H1 (cell line): ENCODE measurements around the gene ZC3H7B. TPM values are rescaled to one million over a fixed set of nuclear protein-coding genes. Genes with fewer than 3 reads are reported as not detected.

Experiments
- NRF1 ChIP-seq: IDR thresholded peaks from 2 replicates; pipeline ENCODE4 v1.6.1; 2011; ENCODE audit warnings: mild to moderate bottlenecking, low read depth, low read length, improper control_type of control experiment
- SP4 ChIP-seq: IDR thresholded peaks from 2 replicates; pipeline ENCODE4 v1.6.1; 2012; ENCODE audit warnings: low read length, inconsistent platforms
- polyA plus RNA-seq, 7 experiments: library from polyadenylated mRNA; depleted of rRNA in 3 of 7; stranded (reverse) in 5 of 7; unstranded in 2 of 7; fragments of >200 nt in 5 of 7; fragments of 200-250 nt in 2 of 7; gene quantifications; 1 replicate in 5 of 7; 2 replicates in 1 of 7; 4 replicates in 1 of 7; pipeline versions ENCODE4 v1.2.1 to v1.2.3, GENCODE V29; 2011 to 2013; ENCODE audit warnings: missing spikeins in 2 of 7, mixed read lengths in 2 of 7
- total RNA-seq: library from RNA; stranded (reverse); fragmentation: NEBNext Ultra II Directional; extraction: Animal tissue kit (Norgen Biotek cat#: 25700); gene quantifications from 2 replicates; pipeline ENCODE4 v1.2.1, GENCODE V29; 2021

The ZC3H7B gene
- total and polyA plus RNA-seq, 2 of the 8 experiments (the other 6 are each of a cell fraction or from before 2014, with no cell fraction given): 35.5 to 78.6 TPM

DNA sequence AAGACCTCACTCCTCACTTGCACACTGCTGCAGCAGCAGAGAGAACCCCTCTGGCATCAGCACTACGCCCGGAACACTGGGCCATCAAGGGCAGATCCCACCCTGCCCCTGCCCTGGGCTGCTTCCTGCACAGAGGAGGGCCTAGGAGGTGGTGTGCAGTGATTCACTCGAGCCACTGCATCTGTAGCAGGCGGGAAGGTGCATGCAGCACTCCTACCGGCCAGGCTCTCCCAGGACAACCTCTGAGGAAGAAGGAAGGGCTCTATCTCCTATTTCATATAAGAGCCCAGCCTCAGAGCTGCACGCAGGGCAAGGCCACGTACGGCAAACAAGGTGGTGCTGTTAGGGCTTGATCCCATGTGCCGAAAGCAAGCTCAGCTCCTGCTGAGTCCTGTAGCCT is 29.5 kb upstream of the ZC3H7B start (continued):
- TF ChIP-seq NRF1 (no peak), SP4 (no peak)
